Mucosa of rectum (tissue), 2 donors: ENCODE measurements around the gene COL5A3.
A peak's percentile ranks its signal among the peaks of the same experiment; 100 is the strongest.
"Not testable (repeated sequence)": the region's sequence is repeated elsewhere in the genome, so short reads cannot be mapped to it uniquely, and the experiment has no call there.

ENCODE experiments used
- H3K27ac ChIP-seq, 2 donors: one replicate each; pipeline ENCODE4 v1.7.0; 2013; ENCODE audit warnings: inconsistent platforms in 2 of 2, low read depth in 2 of 2, low read length in 2 of 2
- H3K27me3 ChIP-seq, 2 donors: one replicate each; pipeline ENCODE4 v1.7.0; 2013; ENCODE audit warnings: low read length in 2 of 2; ENCODE audit not compliant: control insufficient read depth in 2 of 2, insufficient read depth in 2 of 2
- H3K36me3 ChIP-seq, 2 donors: one replicate each; pipeline ENCODE4 v1.7.0; 2013; ENCODE audit warnings: low read length in 2 of 2; ENCODE audit not compliant: control insufficient read depth in 2 of 2, insufficient read depth in 2 of 2
- H3K4me1 ChIP-seq, 2 donors: one replicate each; pipeline ENCODE4 v1.7.0; 2013; ENCODE audit warnings: low read length in 2 of 2, mild to moderate bottlenecking in 1 of 2; ENCODE audit not compliant: control insufficient read depth in 2 of 2, insufficient read depth in 2 of 2
- H3K4me3 ChIP-seq, 2 donors: one replicate each; pipeline ENCODE4 v1.7.0; 2013; ENCODE audit warnings: low read length in 2 of 2
- H3K9ac ChIP-seq, 2 donors: one replicate each; pipeline ENCODE4 v1.7.0; 2013; ENCODE audit warnings: low read length in 2 of 2, low read depth in 1 of 2, mild to moderate bottlenecking in 1 of 2
- H3K9me3 ChIP-seq, 2 donors: one replicate each; pipeline ENCODE4 v1.7.0; 2013; ENCODE audit warnings: low read length in 2 of 2; ENCODE audit not compliant: control insufficient read depth in 2 of 2
- donor health status: healthy.
- donor health status: Normal muscosa, but diverticular disease.

Gene COL5A3

DNA sequence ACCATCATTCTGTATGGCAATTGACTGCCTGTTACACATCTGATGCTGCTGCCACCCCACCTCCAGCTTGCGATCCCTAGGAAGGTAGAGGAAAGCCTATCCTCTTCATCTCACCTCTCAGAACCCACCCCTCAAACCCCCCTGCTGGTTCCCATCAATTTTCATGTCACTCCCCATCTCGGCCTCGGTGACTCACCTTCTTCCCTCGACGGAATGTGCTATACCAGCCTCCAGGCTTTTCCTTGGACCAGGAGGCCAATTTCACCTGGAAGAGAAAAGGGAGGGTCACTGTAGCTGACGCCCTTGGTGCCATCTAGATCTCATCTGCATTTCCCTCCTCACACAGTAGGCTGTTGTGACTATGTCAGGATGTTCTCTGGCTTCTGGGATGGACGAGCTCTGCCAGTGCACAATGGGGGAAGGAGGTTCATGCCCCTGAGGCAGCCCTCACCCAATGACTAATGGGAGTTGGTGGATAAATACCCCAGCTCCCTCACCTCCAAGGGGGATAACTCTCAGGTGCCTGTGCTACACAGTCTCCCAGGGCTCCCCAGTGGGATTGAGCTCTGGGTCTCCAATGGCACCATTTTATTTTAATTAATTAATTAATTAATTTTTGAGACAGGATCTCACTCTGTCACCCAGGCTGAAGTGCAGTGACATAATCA, 47.5 kb downstream of the COL5A3 start:
- Histone ChIP-seq H3K4me1 (no peaks in the 10 kb centered on the region), H3K27ac (no peak overlapping the region), H3K4me3 (no peak overlapping the region), H3K27me3 (no peaks in the 10 kb centered on the region), H3K36me3 (no peaks in the 10 kb centered on the region), H3K9me3 (no peaks in the 10 kb centered on the region), H3K9ac (no peak overlapping the region)

- H3K9me3 ChIP-seq = no peaks in the 10 kb centered on the region
- no peak overlapping the region for H3K9ac ChIP-seq
- H3K27ac ChIP-seq = no peak overlapping the region
- H3K4me3 ChIP-seq = no peak overlapping the region
- H3K27me3 ChIP-seq = no peaks in the 10 kb centered on the region
- no peaks in the 10 kb centered on the region for H3K36me3 ChIP-seq
- no peaks in the 10 kb centered on the region for H3K4me1 ChIP-seq
Observed at GRCh38 chr19:9961103-9961502, 49.2 kb downstream of the COL5A3 start.

GRCh38 chr19:9958379-9958821, 51.9 kb downstream of the COL5A3 start:
- Histone ChIP-seq H3K27me3 (no peaks in the 10 kb centered on the region), H3K9ac (no peak overlapping the region), H3K9me3 (no peaks in the 10 kb centered on the region), H3K4me1 (no peaks in the 10 kb centered on the region), H3K27ac (no peak overlapping the region), H3K36me3 (no peaks in the 10 kb centered on the region), H3K4me3 (no peak overlapping the region)

- no peak overlapping the region for H3K27ac ChIP-seq
- H3K4me1 ChIP-seq = no peaks in the 10 kb centered on the region
- H3K9me3 ChIP-seq = no peaks in the 10 kb centered on the region
- no peak overlapping the region for H3K9ac ChIP-seq
- H3K27me3 ChIP-seq = no peaks in the 10 kb centered on the region
- no peaks in the 10 kb centered on the region for H3K36me3 ChIP-seq
- H3K4me3 ChIP-seq = no peak overlapping the region
Observed at GRCh38 chr19:9956956-9957355, 53.3 kb downstream of the COL5A3 start.

DNA sequence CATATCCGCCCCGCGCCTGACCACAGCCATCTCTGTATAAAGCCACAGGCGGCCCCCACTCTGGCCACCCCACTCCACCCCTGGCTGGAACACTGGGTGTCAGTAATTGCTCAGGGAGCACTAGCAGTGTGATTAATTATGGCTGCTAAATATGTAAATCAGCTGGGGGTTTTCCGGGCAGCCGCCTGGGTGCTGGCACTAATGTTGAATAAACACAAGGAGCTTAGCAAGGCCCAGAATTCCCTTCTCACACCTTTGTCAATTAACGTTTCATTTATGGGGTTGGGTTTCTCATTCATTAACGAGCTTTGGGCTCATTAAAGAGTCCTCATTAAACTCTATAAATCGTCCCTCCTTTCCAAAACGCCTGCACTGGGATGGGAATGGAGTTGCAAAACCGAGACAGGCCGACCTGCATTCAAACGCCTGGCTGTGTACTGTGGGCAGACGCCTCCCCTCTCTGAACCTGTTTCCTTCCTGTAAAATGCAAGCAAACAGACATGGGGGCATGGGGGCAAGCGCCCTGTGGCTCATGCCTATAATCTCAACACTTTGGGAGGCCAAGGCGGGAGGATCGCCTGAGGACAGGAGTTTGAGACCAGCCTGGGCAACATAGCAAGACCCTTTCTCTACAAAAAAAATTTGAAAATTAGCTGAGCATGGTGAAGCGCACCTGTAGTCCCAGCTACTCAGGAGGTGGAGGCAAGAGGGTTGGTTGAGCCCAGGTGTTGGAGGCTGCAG, 56.3 kb downstream of the COL5A3 start:
- Histone ChIP-seq H3K4me1 (no peaks in the 10 kb centered on the region), H3K27ac (no peak overlapping the region), H3K27me3 (no peaks in the 10 kb centered on the region), H3K9ac (no peak overlapping the region), H3K36me3 (no peaks in the 10 kb centered on the region), H3K4me3 (no peak overlapping the region), H3K9me3 (no peaks in the 10 kb centered on the region)

DNA sequence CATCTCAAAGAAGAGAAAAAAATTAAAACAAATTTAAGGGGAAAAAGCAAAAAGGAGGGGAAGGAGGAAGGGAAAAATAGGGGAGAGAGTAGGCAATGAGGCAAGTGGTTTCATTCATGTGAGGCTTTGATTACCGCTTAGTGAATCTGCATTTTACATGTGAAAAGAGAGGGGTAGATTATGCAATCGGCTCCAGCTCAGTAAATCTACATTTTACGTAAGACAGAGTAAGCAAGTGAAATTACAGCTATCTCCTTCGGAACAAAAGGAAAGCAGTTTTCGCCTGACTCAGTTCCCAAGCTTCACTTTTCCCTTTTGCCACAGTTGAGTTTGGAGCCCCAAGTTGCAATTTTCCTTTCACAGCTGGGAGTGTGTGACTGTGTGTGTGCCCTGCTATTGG, 58.0 kb downstream of the COL5A3 start:
- Histone ChIP-seq H3K4me3 (no peak overlapping the region), H3K27me3 (no peaks in the 10 kb centered on the region), H3K9me3 (no peaks in the 10 kb centered on the region), H3K27ac (no peak overlapping the region), H3K36me3 (no peaks in the 10 kb centered on the region), H3K4me1 (no peaks in the 10 kb centered on the region), H3K9ac (no peak overlapping the region)

- Histone ChIP-seq H3K36me3 (no peaks in the 10 kb centered on the region), H3K9ac (no peak overlapping the region), H3K9me3 (no peaks in the 10 kb centered on the region), H3K4me1 (no peaks in the 10 kb centered on the region), H3K27ac (no peak overlapping the region), H3K27me3 (no peaks in the 10 kb centered on the region), H3K4me3 (no peak overlapping the region)
Observed at GRCh38 chr19:9947441-9947840, 62.9 kb downstream of the COL5A3 start.

- H3K4me1 ChIP-seq, H3K36me3 ChIP-seq, H3K27ac ChIP-seq, H3K4me3 ChIP-seq, H3K27me3 ChIP-seq, H3K9me3 ChIP-seq, H3K9ac ChIP-seq: not testable (repeated sequence)
Observed at GRCh38 chr19:9946528-9947125, 63.7 kb downstream of the COL5A3 start.

GRCh38 chr19:9945319-9945966, 64.9 kb downstream of the COL5A3 start:
- H3K9ac ChIP-seq = no peak overlapping the region
- H3K4me1 ChIP-seq = no peaks in the 10 kb centered on the region
- H3K27ac ChIP-seq = peak overlapping the region; percentile 9 to 32
- H3K27me3 ChIP-seq = no peaks in the 10 kb centered on the region
- no peaks in the 10 kb centered on the region for H3K36me3 ChIP-seq
- H3K9me3 ChIP-seq = peaks cover 0 to 5% of the 10 kb centered on the region in 2 donors
- H3K4me3 ChIP-seq = no peak overlapping the region

GRCh38 chr19:9943744-9944143, 66.6 kb downstream of the COL5A3 start:
- Histone ChIP-seq H3K9me3 (peaks cover 0 to 5% of the 10 kb centered on the region in 2 donors), H3K36me3 (no peaks in the 10 kb centered on the region), H3K9ac (no peak overlapping the region), H3K4me3 (no peak overlapping the region), H3K4me1 (no peaks in the 10 kb centered on the region), H3K27ac (no peak overlapping the region), H3K27me3 (no peaks in the 10 kb centered on the region)
